K562 (cell line): ENCODE data around the gene SCAMP2. TPM values are rescaled to one million over a fixed set of nuclear protein-coding genes. Genes with fewer than 3 reads are reported as not detected.

Source experiments
- ATAC-seq: fragments of 200-7000 bp; cut with Tn5 transposase; 3 replicates; pipeline ENCODE4 v1.9.1; 2020; ENCODE audit warnings: moderate library complexity
- BruUV-seq: library from RNA; stranded (reverse); fragments of 400-500 nt; replicated peaks from 2 replicates; lab custom pipeline; 2021; lab: Mats Ljungman, UMichigan
- CTCF ChIA-PET: fragments of 300-600 bp; formaldehyde crosslinking; extraction: SDS; loops from one replicate; lab custom pipeline; 2021; ENCODE audit warnings: low intra/inter-chr PET ratio; lab: Yijun Ruan, JAX
- POLR2A ChIA-PET: fragments of 300-600, 350-650 bp; sonication (Branson Sonifier 250); formaldehyde crosslinking; extraction: SDS; loops from one replicate; lab custom pipeline; 2021; ENCODE audit warnings: antibody characterized with exemption, inconsistent platforms; lab: Yijun Ruan, JAX
- DNase-seq, 4 experiments: peaks; one replicate each; pipeline versions ENCODE4 v3.0.0 to v3.0.0-alpha.2; 2011 to 2018; ENCODE audit warnings: low spot score in 3 of 4, mixed read lengths in 3 of 4; ENCODE audit errors: extremely low read depth in 1 of 4
- FAIRE-seq: peaks from 2 replicates; lab custom pipeline; 2011; peaks lifted over from hg19 to GRCh38; lab: Jason Lieb, UNC
- H2AFZ ChIP-seq: 2 replicates; pipeline ENCODE4 v1.6.0; 2011; ENCODE audit warnings: low read depth, low read length, control low read depth, inconsistent platforms
- H3K27ac ChIP-seq: fragments of 200-600 bp; 3 replicates; pipeline ENCODE4 v1.8.0; 2011; ENCODE audit warnings: low read depth, mild to moderate bottlenecking, control low read depth, inconsistent platforms, low read length, moderate library complexity, mixed read lengths; ENCODE audit errors: extremely low read depth
- H3K27me3 ChIP-seq, 2 experiments: fragments of 300-600 bp in 1 of 2; 2 replicates in 1 of 2; 3 replicates in 1 of 2; pipeline versions ENCODE4 v1.6.0 to v1.8.0; 2011; ENCODE audit warnings: inconsistent platforms in 2 of 2, low read length in 2 of 2, mild to moderate bottlenecking in 1 of 2, mixed read lengths in 1 of 2, moderate library complexity in 1 of 2; ENCODE audit not compliant: control insufficient read depth in 2 of 2, insufficient read depth in 2 of 2
- H3K36me3 ChIP-seq: fragments of 300-600 bp; 3 replicates; pipeline ENCODE4 v1.8.0; 2011; ENCODE audit warnings: mild to moderate bottlenecking, low read length, inconsistent platforms; ENCODE audit not compliant: control insufficient read depth, insufficient read depth
- H3K4me1 ChIP-seq, 2 experiments: fragments of 200-600 bp in 1 of 2; replicated peaks in 1 of 2; 2 replicates in 1 of 2; 3 replicates in 1 of 2; pipeline versions ENCODE4 v1.5.1 to v1.8.0; 2011; ENCODE audit warnings: inconsistent platforms in 2 of 2, low read length in 2 of 2, mild to moderate bottlenecking in 1 of 2, mixed read lengths in 1 of 2, moderate library complexity in 1 of 2; ENCODE audit not compliant: control insufficient read depth in 2 of 2, insufficient read depth in 2 of 2
- H3K4me2 ChIP-seq: 2 replicates; pipeline ENCODE4 v1.6.1; 2011; ENCODE audit warnings: low read length, control low read depth, inconsistent platforms, mixed read lengths; ENCODE audit not compliant: insufficient read depth
- H3K4me3 ChIP-seq: fragments of 200-600 bp; sonication (generic), shearing (Covaris generic); 2 replicates; pipeline ENCODE4 v1.5.1; 2016; ENCODE audit warnings: control low read depth, inconsistent platforms
- H3K79me2 ChIP-seq: fragments of 200-600 bp; 3 replicates; pipeline ENCODE4 v1.8.0; 2011; ENCODE audit warnings: low read length, inconsistent platforms; ENCODE audit not compliant: control insufficient read depth, insufficient read depth
- H3K9ac ChIP-seq, 2 experiments: 2 replicates each; pipeline versions ENCODE4 v1.6.0 to v1.6.1; 2011; ENCODE audit warnings: low read depth in 2 of 2, low read length in 2 of 2, control low read depth in 1 of 2, inconsistent platforms in 1 of 2, mild to moderate bottlenecking in 1 of 2, mixed read lengths in 1 of 2; ENCODE audit not compliant: insufficient read depth in 1 of 2
- H3K9me1 ChIP-seq: one replicate; pipeline ENCODE4 v1.6.0; 2011; ENCODE audit warnings: inconsistent platforms, mild to moderate bottlenecking, low read length, moderate library complexity; ENCODE audit not compliant: control insufficient read depth, insufficient read depth
- H3K9me3 ChIP-seq: replicated peaks from 2 replicates; pipeline ENCODE4 v1.5.1; 2011; ENCODE audit warnings: low read depth, low read length, inconsistent platforms; ENCODE audit not compliant: control insufficient read depth, insufficient read depth
- H4K20me1 ChIP-seq: replicated peaks from 2 replicates; pipeline ENCODE4 v1.6.1; 2011; ENCODE audit warnings: low read length, inconsistent platforms, mixed read lengths; ENCODE audit not compliant: control insufficient read depth, insufficient read depth
- HDAC1 ChIP-seq, 2 experiments: fragments of 450-650 bp; IDR thresholded peaks; 2 replicates each; pipeline ENCODE4 v1.6.1; 2016 to 2017; ENCODE audit warnings: inconsistent platforms in 1 of 2, mild to moderate bottlenecking in 1 of 2, moderate library complexity in 1 of 2
- HOMEZ ChIP-seq: fragments of 250-450 bp; sonication (Bioruptor Pico); IDR thresholded peaks from 2 replicates; pipeline ENCODE4 v1.4.0; 2020; ENCODE audit warnings: mild to moderate bottlenecking, moderate library complexity
- MLX ChIP-seq, 2 experiments: fragments of 450-650 bp in 1 of 2; sonication (generic) in 1 of 2; formaldehyde crosslinking; conservative IDR thresholded peaks; 2 replicates each; pipeline versions ENCODE4 v1.4.0 to v1.8.1; 2020 to 2022; ENCODE audit warnings: mild to moderate bottlenecking in 1 of 2, missing genetic modification reagents in 1 of 2
- PML ChIP-seq: IDR thresholded peaks from 2 replicates; pipeline ENCODE4 v1.6.1; 2012; ENCODE audit warnings: low read length, inconsistent platforms
- POLR2AphosphoS2 ChIP-seq: IDR thresholded peaks from 2 replicates; pipeline ENCODE4 v1.6.1; 2012; ENCODE audit warnings: low read length, improper control_type of control experiment
- PPARD ChIP-seq: fragments of 250-450 bp; sonication (Bioruptor Pico); IDR thresholded peaks from 2 replicates; pipeline ENCODE4 v1.8.0; 2022; ENCODE audit warnings: inconsistent platforms, mild to moderate bottlenecking, moderate library complexity
- SNRNP70 ChIP-seq: fragments of 200-400 bp; formaldehyde crosslinking; optimal IDR thresholded peaks from 2 replicates; pipeline ENCODE3; 2017; ENCODE audit warnings: low read depth, low read length
- TAF1 ChIP-seq: IDR thresholded peaks from 2 replicates; pipeline ENCODE4 v1.6.1; 2011; ENCODE audit warnings: mild to moderate bottlenecking, low read length, moderate library complexity; ENCODE audit not compliant: insufficient read depth, control insufficient read depth, severe bottlenecking; ENCODE audit errors: extremely low read depth
- TRIM28 ChIP-seq: fragments of 450-650 bp; IDR thresholded peaks from 2 replicates; pipeline ENCODE4 v1.6.1; 2017
- USF1 ChIP-seq: sonication (generic); formaldehyde crosslinking; IDR thresholded peaks from 2 replicates; pipeline ENCODE4 v1.9.0; 2022; ENCODE audit warnings: mild to moderate bottlenecking, missing genetic modification reagents
- ZNF655 ChIP-seq: fragments of 250-450 bp; sonication (Bioruptor Pico); IDR thresholded peaks from 2 replicates; pipeline ENCODE4 v1.5.0; 2021
- WGBS: fragments of 100-300 bp; shearing (Covaris generic); methylation state at CpG from one replicate; pipeline ENCODE4 v1.1.6; 2016; ENCODE audit warnings: low coverage, mixed read lengths; ENCODE audit not compliant: insufficient coverage; ENCODE audit errors: missing lambda C conversion rate; 5-methylcytosine and 5-hydroxymethylcytosine counted together
- in situ Hi-C: fragments of 300-500 bp; cut with MboI; formaldehyde crosslinking; loops from 4 replicates; pipeline ENCODE4 v1.15.0; 2018; ENCODE audit warnings: inconsistent platforms, mixed read lengths
- intact Hi-C: fragments of 100-400 bp; cut with micrococcal nuclease; formaldehyde crosslinking; loops from 2 replicates; pipeline ENCODE4 v1.14.2; 2022
- polyA plus RNA-seq, 8 experiments: library from polyadenylated mRNA; depleted of rRNA in 4 of 8; stranded (reverse) in 5 of 8; unstranded in 3 of 8; fragments of >200 nt; fragmentation: Nextera tagmentation in 2 of 8; fragmentation: Illumina TruSeq in 1 of 8; extraction: Ambion mirVana in 2 of 8; extraction: Trizol in 1 of 8; gene quantifications; 2 replicates each; pipeline versions ENCODE4 v1.2.1 to v1.2.3, GENCODE V29; 2011 to 2014; ENCODE audit warnings: inconsistent platforms in 1 of 8, missing spikeins in 1 of 8
- total RNA-seq, 7 experiments: library from RNA; depleted of rRNA in 6 of 7; stranded (reverse); fragments of >200 nt in 6 of 7; fragmentation: Illumina TruSeq in 2 of 7; extraction: Trizol in 2 of 7; gene quantifications; 2 replicates each; pipeline versions ENCODE4 v1.2.1 to v1.2.3, GENCODE V29; 2011 to 2021; ENCODE audit warnings: low replicate concordance in 1 of 7

Gene SCAMP2
- total and polyA plus RNA-seq, 9 of the 15 experiments (the other 6 are each of a cell fraction or from before 2014, with no cell fraction given) = 5.9 to 61.1 (median 20.1) TPM

GRCh38 chr15:74855857-74856256 is 17.3 kb downstream of the SCAMP2 start:
- intact Hi-C loops = no loop called here
- no peak for ATAC-seq
- CTCF ChIA-PET = no interaction called here
- no peaks in the 10 kb centered on the region for H3K9me3 ChIP-seq
- in situ Hi-C loops = no loop called here
- peaks cover 8 to 9% of the 10 kb centered on the region in 2 experiments; a peak in 4 of 5 replicates for H3K4me1 ChIP-seq
- no peak overlapping the region for H3K27ac ChIP-seq
- no peak overlapping the region for H3K4me3 ChIP-seq
- no peak for FAIRE-seq
- POLR2A ChIA-PET = interaction anchor here (0.6 to 1.8 kb wide), 5 partner anchors 8 to 50 kb away, joined by 3 to 6 read pairs (median 4); partner anchors contain the start of gene FAM219B
- H3K79me2 ChIP-seq = peaks cover 9% of the 10 kb centered on the region; the same call in 1 of the 3 replicates
- H3K36me3 ChIP-seq = peaks cover 46% of the 10 kb centered on the region
- no peak for DNase-seq
- H2AFZ ChIP-seq = no peak overlapping the region
- 100% methylated on average over 1 of the region's 2 CpGs for WGBS
- BruUV-seq = no TSS peak
- no peaks in the 10 kb centered on the region for H3K27me3 ChIP-seq
- no peak for TF ChIP-seq TRIM28
- no peak for TF ChIP-seq HOMEZ (CRISPR knock-in tag)
- no peak for TF ChIP-seq USF1 (CRISPR knock-in tag)
- TF ChIP-seq PML = no peak
- no peak for TF ChIP-seq SNRNP70
- no peak for TF ChIP-seq TAF1
- no peak for TF ChIP-seq ZNF655 (CRISPR knock-in tag)
- TF ChIP-seq POLR2AphosphoS2 = no peak
- TF ChIP-seq MLX (CRISPR knock-in tag; conservative IDR thresholded peaks at IDR 0.05) = no peak
- TF ChIP-seq PPARD = no peak
- no peak for TF ChIP-seq HDAC1 (IDR thresholded peaks at IDR 0.05)
- no peak overlapping the region for H3K4me2 ChIP-seq
- H3K9me1 ChIP-seq = no peaks in the 10 kb centered on the region
- H3K9ac ChIP-seq = no peak overlapping the region
- peaks cover 13% of the 10 kb centered on the region for H4K20me1 ChIP-seq
